HEK293 (cell line): ENCODE measurements around the gene DOK3.

ENCODE experiments used
- CTCF ChIA-PET: fragments of 350-600 bp; formaldehyde crosslinking; extraction: SDS; loops from one replicate; lab custom pipeline; 2021; ENCODE audit warnings: antibody characterized with exemption; lab: Yijun Ruan, JAX
- POLR2A ChIA-PET: fragments of 300-600 bp; formaldehyde crosslinking; extraction: SDS; loops from one replicate; lab custom pipeline; 2020; ENCODE audit warnings: antibody characterized with exemption, inconsistent platforms; lab: Yijun Ruan, JAX
- H3K27ac ChIP-seq: fragments of 200-500 bp; sonication (Bioruptor generic); 2 replicates; pipeline ENCODE4 v1.5.1; 2014; ENCODE audit warnings: low read depth, low read length, control low read depth, inconsistent platforms; ENCODE audit errors: extremely low read depth
- H3K36me3 ChIP-seq, 2 experiments: fragments of 200-500 bp in 1 of 2; sonication (Bioruptor generic) in 1 of 2; 1 replicate in 1 of 2; 2 replicates in 1 of 2; pipeline ENCODE4 v1.5.1; 2014 to 2017; ENCODE audit warnings: inconsistent platforms in 2 of 2, low read length in 2 of 2; ENCODE audit not compliant: control insufficient read depth in 2 of 2, insufficient read depth in 1 of 2
- H3K4me1 ChIP-seq: fragments of 200-500 bp; sonication (Bioruptor generic); 2 replicates; pipeline ENCODE4 v1.5.1; 2014; ENCODE audit warnings: mild to moderate bottlenecking, low read length, inconsistent platforms; ENCODE audit not compliant: control insufficient read depth, insufficient read depth
- H3K4me3 ChIP-seq: 2 replicates; pipeline ENCODE4 v1.5.1; 2011; ENCODE audit warnings: low read depth, mild to moderate bottlenecking, control low read depth, low read length, moderate library complexity
- H3K9me3 ChIP-seq: fragments of 200-500 bp; sonication (Bioruptor generic); 2 replicates; pipeline ENCODE4 v1.5.1; 2014; ENCODE audit warnings: low read depth, low read length, inconsistent platforms; ENCODE audit not compliant: control insufficient read depth, insufficient read depth
- EGR2 ChIP-seq: fragments of 450-650 bp; formaldehyde crosslinking; IDR thresholded peaks from 2 replicates; pipeline ENCODE4 v1.5.1; 2016; ENCODE audit warnings: low read depth, missing biosample characterization, missing genetic modification characterization
- GFI1B ChIP-seq: fragments of 450-650 bp; formaldehyde crosslinking; IDR thresholded peaks from 2 replicates; pipeline ENCODE4 v1.5.1; 2016; ENCODE audit warnings: missing biosample characterization, missing genetic modification characterization
- KLF7 ChIP-seq: fragments of 450-650 bp; formaldehyde crosslinking; IDR thresholded peaks from 2 replicates; pipeline ENCODE4 v1.5.1; 2016; ENCODE audit warnings: missing biosample characterization, missing genetic modification characterization, borderline replicate concordance
- OSR2 ChIP-seq: fragments of 450-650 bp; formaldehyde crosslinking; IDR thresholded peaks from 2 replicates; pipeline ENCODE4 v1.5.1; 2016; ENCODE audit warnings: missing biosample characterization, missing genetic modification characterization
- TCF7L2 ChIP-seq: IDR thresholded peaks from 2 replicates; pipeline ENCODE4 v1.6.1; 2011; ENCODE audit warnings: low read depth, mild to moderate bottlenecking, inconsistent platforms, low read length, moderate library complexity, borderline replicate concordance
- ZFP37 ChIP-seq: fragments of 450-650 bp; formaldehyde crosslinking; IDR thresholded peaks from 2 replicates; pipeline ENCODE4 v1.5.1; 2016; ENCODE audit warnings: missing biosample characterization, missing genetic modification characterization
- ZNF184 ChIP-seq: fragments of 450-650 bp; IDR thresholded peaks from 2 replicates; pipeline ENCODE4 v1.5.1; 2018; ENCODE audit warnings: missing biosample characterization, mild to moderate bottlenecking, missing genetic modification characterization
- ZNF202 ChIP-seq: fragments of 450-650 bp; formaldehyde crosslinking; IDR thresholded peaks from 2 replicates; pipeline ENCODE4 v1.5.1; 2016; ENCODE audit warnings: missing biosample characterization, missing genetic modification characterization, borderline replicate concordance
- ZNF747 ChIP-seq: fragments of 450-650 bp; formaldehyde crosslinking; IDR thresholded peaks from 2 replicates; pipeline ENCODE4 v1.5.1; 2016; ENCODE audit warnings: missing biosample characterization, missing genetic modification characterization
- ZNF76 ChIP-seq: fragments of 450-650 bp; formaldehyde crosslinking; IDR thresholded peaks from 2 replicates; pipeline ENCODE4; 2016; ENCODE audit warnings: low read depth, missing biosample characterization, missing genetic modification characterization, borderline replicate concordance
- ZNF776 ChIP-seq: fragments of 450-650 bp; formaldehyde crosslinking; IDR thresholded peaks from 2 replicates; pipeline ENCODE4 v1.5.0; 2017; ENCODE audit warnings: missing biosample characterization, missing genetic modification characterization, borderline replicate concordance
- TF ChIP-seq, protein P1 (sequence below): fragments of 450-650 bp; formaldehyde crosslinking; IDR thresholded peaks from 2 replicates; pipeline ENCODE4 v1.5.1; 2016; ENCODE audit warnings: missing biosample characterization, missing genetic modification characterization, borderline replicate concordance
- TF ChIP-seq, protein P2 (sequence below): fragments of 450-650 bp; formaldehyde crosslinking; IDR thresholded peaks from 2 replicates; pipeline ENCODE4 v1.5.1; 2017; ENCODE audit warnings: missing biosample characterization, missing genetic modification characterization
- TF ChIP-seq, protein P3 (sequence below): fragments of 450-650 bp; formaldehyde crosslinking; IDR thresholded peaks from 2 replicates; pipeline ENCODE4 v1.5.1; 2016; ENCODE audit warnings: missing biosample characterization, missing genetic modification characterization

Gene DOK3

DNA sequence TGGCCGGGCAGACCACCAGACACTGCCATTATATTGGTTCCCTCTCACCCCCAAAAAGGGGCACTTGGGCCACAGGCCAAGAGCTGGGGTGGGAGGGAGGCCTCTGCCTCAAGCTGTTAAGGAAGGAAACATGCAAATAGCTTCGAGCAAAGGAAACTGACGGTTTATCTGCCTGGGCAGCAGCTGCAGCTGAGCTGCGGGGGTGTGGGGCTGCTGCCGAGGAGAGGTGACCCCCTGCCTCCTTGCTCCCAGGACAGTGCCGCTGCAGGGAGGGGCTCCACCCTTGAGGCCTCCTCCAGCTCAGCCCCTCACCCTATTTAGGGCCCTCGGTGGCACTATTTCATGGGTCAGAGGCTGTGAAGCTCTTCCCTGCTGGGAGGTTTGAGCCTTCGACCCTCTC is 789 bp downstream of the DOK3 start:
- CTCF ChIA-PET, result interaction anchor here (0.6 kb wide), 1 partner anchor 79 kb away, joined by 3 read pairs; no protein-coding TSS in a partner anchor
- Histone ChIP-seq H3K36me3 (peaks cover 4 to 51% of the 10 kb centered on the region in 2 experiments), H3K4me3 (no peak overlapping the region), H3K4me1 (no peaks in the 10 kb centered on the region), H3K9me3 (no peaks in the 10 kb centered on the region), H3K27ac (no peak overlapping the region)
- POLR2A ChIA-PET, result interaction anchor here (0.9 to 3.1 kb wide), 6 partner anchors 12 to 82 kb away, joined by 3 to 18 read pairs (median 4); partner anchors contain the start of genes GRK6 and PDLIM7
- no peak for TF ChIP-seq ZNF776
- TF ChIP-seq, protein P1, sequence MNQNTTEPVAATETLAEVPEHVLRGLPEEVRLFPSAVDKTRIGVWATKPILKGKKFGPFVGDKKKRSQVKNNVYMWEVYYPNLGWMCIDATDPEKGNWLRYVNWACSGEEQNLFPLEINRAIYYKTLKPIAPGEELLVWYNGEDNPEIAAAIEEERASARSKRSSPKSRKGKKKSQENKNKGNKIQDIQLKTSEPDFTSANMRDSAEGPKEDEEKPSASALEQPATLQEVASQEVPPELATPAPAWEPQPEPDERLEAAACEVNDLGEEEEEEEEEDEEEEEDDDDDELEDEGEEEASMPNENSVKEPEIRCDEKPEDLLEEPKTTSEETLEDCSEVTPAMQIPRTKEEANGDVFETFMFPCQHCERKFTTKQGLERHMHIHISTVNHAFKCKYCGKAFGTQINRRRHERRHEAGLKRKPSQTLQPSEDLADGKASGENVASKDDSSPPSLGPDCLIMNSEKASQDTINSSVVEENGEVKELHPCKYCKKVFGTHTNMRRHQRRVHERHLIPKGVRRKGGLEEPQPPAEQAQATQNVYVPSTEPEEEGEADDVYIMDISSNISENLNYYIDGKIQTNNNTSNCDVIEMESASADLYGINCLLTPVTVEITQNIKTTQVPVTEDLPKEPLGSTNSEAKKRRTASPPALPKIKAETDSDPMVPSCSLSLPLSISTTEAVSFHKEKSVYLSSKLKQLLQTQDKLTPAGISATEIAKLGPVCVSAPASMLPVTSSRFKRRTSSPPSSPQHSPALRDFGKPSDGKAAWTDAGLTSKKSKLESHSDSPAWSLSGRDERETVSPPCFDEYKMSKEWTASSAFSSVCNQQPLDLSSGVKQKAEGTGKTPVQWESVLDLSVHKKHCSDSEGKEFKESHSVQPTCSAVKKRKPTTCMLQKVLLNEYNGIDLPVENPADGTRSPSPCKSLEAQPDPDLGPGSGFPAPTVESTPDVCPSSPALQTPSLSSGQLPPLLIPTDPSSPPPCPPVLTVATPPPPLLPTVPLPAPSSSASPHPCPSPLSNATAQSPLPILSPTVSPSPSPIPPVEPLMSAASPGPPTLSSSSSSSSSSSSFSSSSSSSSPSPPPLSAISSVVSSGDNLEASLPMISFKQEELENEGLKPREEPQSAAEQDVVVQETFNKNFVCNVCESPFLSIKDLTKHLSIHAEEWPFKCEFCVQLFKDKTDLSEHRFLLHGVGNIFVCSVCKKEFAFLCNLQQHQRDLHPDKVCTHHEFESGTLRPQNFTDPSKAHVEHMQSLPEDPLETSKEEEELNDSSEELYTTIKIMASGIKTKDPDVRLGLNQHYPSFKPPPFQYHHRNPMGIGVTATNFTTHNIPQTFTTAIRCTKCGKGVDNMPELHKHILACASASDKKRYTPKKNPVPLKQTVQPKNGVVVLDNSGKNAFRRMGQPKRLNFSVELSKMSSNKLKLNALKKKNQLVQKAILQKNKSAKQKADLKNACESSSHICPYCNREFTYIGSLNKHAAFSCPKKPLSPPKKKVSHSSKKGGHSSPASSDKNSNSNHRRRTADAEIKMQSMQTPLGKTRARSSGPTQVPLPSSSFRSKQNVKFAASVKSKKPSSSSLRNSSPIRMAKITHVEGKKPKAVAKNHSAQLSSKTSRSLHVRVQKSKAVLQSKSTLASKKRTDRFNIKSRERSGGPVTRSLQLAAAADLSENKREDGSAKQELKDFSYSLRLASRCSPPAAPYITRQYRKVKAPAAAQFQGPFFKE (tag by site-specific recombination), result no peak
- TF ChIP-seq, protein P2, sequence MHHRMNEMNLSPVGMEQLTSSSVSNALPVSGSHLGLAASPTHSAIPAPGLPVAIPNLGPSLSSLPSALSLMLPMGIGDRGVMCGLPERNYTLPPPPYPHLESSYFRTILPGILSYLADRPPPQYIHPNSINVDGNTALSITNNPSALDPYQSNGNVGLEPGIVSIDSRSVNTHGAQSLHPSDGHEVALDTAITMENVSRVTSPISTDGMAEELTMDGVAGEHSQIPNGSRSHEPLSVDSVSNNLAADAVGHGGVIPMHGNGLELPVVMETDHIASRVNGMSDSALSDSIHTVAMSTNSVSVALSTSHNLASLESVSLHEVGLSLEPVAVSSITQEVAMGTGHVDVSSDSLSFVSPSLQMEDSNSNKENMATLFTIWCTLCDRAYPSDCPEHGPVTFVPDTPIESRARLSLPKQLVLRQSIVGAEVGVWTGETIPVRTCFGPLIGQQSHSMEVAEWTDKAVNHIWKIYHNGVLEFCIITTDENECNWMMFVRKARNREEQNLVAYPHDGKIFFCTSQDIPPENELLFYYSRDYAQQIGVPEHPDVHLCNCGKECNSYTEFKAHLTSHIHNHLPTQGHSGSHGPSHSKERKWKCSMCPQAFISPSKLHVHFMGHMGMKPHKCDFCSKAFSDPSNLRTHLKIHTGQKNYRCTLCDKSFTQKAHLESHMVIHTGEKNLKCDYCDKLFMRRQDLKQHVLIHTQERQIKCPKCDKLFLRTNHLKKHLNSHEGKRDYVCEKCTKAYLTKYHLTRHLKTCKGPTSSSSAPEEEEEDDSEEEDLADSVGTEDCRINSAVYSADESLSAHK (tag by site-specific recombination), result no peak
- TF ChIP-seq, protein P3, sequence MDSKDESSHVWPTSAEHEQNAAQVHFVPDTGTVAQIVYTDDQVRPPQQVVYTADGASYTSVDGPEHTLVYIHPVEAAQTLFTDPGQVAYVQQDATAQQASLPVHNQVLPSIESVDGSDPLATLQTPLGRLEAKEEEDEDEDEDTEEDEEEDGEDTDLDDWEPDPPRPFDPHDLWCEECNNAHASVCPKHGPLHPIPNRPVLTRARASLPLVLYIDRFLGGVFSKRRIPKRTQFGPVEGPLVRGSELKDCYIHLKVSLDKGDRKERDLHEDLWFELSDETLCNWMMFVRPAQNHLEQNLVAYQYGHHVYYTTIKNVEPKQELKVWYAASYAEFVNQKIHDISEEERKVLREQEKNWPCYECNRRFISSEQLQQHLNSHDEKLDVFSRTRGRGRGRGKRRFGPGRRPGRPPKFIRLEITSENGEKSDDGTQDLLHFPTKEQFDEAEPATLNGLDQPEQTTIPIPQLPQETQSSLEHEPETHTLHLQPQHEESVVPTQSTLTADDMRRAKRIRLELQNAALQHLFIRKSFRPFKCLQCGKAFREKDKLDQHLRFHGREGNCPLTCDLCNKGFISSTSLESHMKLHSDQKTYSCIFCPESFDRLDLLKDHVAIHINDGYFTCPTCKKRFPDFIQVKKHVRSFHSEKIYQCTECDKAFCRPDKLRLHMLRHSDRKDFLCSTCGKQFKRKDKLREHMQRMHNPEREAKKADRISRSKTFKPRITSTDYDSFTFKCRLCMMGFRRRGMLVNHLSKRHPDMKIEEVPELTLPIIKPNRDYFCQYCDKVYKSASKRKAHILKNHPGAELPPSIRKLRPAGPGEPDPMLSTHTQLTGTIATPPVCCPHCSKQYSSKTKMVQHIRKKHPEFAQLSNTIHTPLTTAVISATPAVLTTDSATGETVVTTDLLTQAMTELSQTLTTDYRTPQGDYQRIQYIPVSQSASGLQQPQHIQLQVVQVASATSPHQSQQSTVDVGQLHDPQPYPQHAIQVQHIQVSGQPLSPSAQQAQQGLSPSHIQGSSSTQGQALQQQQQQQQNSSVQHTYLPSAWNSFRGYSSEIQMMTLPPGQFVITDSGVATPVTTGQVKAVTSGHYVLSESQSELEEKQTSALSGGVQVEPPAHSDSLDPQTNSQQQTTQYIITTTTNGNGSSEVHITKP (tag by site-specific recombination), result no peak
- no peak for TF ChIP-seq ZNF747 (tag by site-specific recombination)
- no peak for TF ChIP-seq KLF7 (tag by site-specific recombination)
- no peak for TF ChIP-seq GFI1B
- TF ChIP-seq ZNF76 (tag by site-specific recombination), result no peak
- no peak for TF ChIP-seq ZFP37 (tag by site-specific recombination)
- TF ChIP-seq ZNF184, result no peak
- TF ChIP-seq ZNF202 (tag by site-specific recombination), result no peak
- no peak for TF ChIP-seq OSR2 (tag by site-specific recombination)
- TF ChIP-seq EGR2 (tag by site-specific recombination), result no peak
- TF ChIP-seq TCF7L2, result no peak
